Activated T-cell treated with anti-CD3 and anti-CD28 coated beads, Interleukin-2, amount 50 U/mL, for 48 hours (primary cell): Measurements from ENCODE around the gene IKZF2.

Source experiments
- DNase-seq, 2 experiments: peaks; one replicate each; pipeline ENCODE4 v3.0.0-alpha.2; 2020

Gene IKZF2

DNA sequence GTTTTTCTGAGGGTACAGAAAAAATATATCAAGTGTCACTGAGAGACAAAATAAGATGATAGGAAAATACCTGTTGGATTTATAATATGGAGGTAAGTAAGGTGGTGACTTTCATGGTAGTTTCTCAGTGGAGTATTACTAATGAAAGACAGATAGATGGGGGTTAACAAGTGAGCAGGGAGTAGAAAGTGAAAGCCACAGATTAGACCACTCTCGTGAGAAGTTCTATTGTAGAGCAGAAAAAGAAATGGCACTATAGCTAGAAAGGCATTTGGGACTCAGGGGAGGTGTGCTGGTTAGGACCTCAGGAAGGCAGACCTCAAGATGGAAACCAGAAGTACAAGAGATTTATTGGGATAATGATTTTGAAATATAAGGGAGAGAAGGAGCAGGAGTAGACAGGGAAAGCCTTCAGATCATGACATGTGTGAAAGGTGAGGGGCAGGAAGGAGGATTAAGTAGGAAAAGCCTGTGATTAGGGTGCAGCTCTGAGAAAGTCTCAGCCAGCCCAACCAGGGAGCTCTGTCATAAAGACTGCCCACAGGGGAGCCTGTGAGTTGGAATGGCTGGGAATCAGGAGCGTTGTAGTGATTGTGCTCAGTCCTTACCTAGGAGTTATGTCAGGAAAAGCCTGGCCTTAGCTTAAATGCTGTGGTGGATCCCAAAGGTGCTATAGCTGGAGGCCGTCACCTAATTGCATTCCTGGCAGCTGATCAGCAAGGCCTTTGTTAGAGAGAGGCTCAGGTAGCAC lies 198.1 kb downstream of the IKZF2 start:
- no peak for DNase-seq

DNA sequence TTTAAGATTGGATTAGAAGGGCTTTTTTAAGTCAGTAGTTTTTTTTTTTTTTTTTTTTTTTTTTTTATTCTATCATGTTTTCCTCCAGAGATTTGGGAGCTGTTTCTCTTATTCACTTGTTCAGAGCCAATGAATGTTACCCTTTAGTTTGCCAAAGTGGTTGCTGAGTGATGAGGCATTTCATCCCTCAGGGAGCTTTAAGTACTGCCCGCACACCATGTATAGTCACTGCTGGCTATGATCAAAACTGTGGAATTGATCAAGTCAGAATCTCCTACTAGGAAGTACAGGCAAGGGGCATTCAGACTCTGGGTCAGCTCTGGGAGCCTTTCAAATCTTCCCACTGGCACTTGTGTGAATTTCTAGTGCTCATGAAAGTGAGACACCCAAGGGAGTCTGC lies 201.6 kb downstream of the IKZF2 start:
- no peak for DNase-seq
